ENCODE results near the gene C10orf88. TPM values are rescaled to one million over a fixed set of nuclear protein-coding genes. Genes with fewer than 3 reads are reported as not detected.

Gene C10orf88
- total and polyA plus RNA-seq, 9 of the 15 experiments (the other 6 are each of a cell fraction or from before 2014, with no cell fraction given): 2.5 to 9.6 (median 7.5) TPM

GRCh38 chr10:122911889-122912484, 42.0 kb downstream of the C10orf88 start (continued):
- TF ChIP-seq KLF6 (CRISPR knock-in tag; IDR thresholded peaks at IDR 0.05; ENCODE audit: borderline replicate concordance) (0 out of 2 replicates have a peak, but pooled peaks have one; percentile 54), ARID3A (IDR thresholded peaks at IDR 0.05; ENCODE audit: borderline replicate concordance, low read depth, low read length) (no peak), SRSF3 (IDR thresholded peaks at IDR 0.05; ENCODE audit: insufficient read depth, low read length) (no peak), ATF3 (IDR thresholded peaks at IDR 0.05) (no peak), ATF3 (CRISPR knock-in tag; conservative IDR thresholded peaks at IDR 0.05) (no peak), SAFB2 (IDR thresholded peaks at IDR 0.05; ENCODE audit: borderline replicate concordance, low read depth, low read length, severe bottlenecking) (no peak), SMAD1 (IDR thresholded peaks at IDR 0.05; ENCODE audit: low read depth, low read length, partially characterized antibody) (no peak), PHB2 (IDR thresholded peaks at IDR 0.05; ENCODE audit: low read depth) (no peak), CBX1 (IDR thresholded peaks at IDR 0.05; ENCODE audit: low read depth) (no peak), RBM39 (optimal IDR thresholded peaks at IDR 0.05; ENCODE audit: low read depth, low read length) (no peak), ZNF785 (CRISPR knock-in tag; IDR thresholded peaks at IDR 0.05) (no peak), ZNF134 (CRISPR knock-in tag; conservative IDR thresholded peaks at IDR 0.05) (no peak), TAF1 (IDR thresholded peaks at IDR 0.05; ENCODE audit: control insufficient read depth, extremely low read depth, insufficient read depth, low read length, severe bottlenecking) (no peak), PYGO2 (tag; IDR thresholded peaks at IDR 0.05) (peak; percentile 73; the same call in 1 of the 2 replicates), GATA2 (CRISPR knock-in tag; IDR thresholded peaks at IDR 0.05) (peak; percentile 55), ZNF140 (CRISPR knock-in tag; IDR thresholded peaks at IDR 0.05) (no peak), HLTF (IDR thresholded peaks at IDR 0.05) (no peak), SNAPC5 (CRISPR knock-in tag; IDR thresholded peaks at IDR 0.05) (no peak), GTF2E2 (tag; IDR thresholded peaks at IDR 0.05) (no peak)
- TF ChIP-seq, protein P1, sequence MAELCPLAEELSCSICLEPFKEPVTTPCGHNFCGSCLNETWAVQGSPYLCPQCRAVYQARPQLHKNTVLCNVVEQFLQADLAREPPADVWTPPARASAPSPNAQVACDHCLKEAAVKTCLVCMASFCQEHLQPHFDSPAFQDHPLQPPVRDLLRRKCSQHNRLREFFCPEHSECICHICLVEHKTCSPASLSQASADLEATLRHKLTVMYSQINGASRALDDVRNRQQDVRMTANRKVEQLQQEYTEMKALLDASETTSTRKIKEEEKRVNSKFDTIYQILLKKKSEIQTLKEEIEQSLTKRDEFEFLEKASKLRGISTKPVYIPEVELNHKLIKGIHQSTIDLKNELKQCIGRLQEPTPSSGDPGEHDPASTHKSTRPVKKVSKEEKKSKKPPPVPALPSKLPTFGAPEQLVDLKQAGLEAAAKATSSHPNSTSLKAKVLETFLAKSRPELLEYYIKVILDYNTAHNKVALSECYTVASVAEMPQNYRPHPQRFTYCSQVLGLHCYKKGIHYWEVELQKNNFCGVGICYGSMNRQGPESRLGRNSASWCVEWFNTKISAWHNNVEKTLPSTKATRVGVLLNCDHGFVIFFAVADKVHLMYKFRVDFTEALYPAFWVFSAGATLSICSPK (IDR thresholded peaks at IDR 0.05; ENCODE audit: borderline replicate concordance): no peak
- TF ChIP-seq, protein P2, sequence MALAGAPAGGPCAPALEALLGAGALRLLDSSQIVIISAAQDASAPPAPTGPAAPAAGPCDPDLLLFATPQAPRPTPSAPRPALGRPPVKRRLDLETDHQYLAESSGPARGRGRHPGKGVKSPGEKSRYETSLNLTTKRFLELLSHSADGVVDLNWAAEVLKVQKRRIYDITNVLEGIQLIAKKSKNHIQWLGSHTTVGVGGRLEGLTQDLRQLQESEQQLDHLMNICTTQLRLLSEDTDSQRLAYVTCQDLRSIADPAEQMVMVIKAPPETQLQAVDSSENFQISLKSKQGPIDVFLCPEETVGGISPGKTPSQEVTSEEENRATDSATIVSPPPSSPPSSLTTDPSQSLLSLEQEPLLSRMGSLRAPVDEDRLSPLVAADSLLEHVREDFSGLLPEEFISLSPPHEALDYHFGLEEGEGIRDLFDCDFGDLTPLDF (CRISPR knock-in tag; IDR thresholded peaks at IDR 0.05): peak; percentile 98
